Urinary bladder (tissue), 4 donors: ENCODE data around the gene LIME1. TPM values are rescaled to one million over a fixed set of nuclear protein-coding genes. Genes with fewer than 3 reads are reported as not detected.

ENCODE experiments used
- DNase-seq: peaks from one replicate; pipeline ENCODE4 v3.0.0-alpha.2; 2015; ENCODE audit errors: extremely low spot score
- H3K27ac ChIP-seq: one replicate; pipeline ENCODE4 v1.5.1; 2013; ENCODE audit warnings: low read depth, mild to moderate bottlenecking, moderate library complexity
- H3K36me3 ChIP-seq: one replicate; pipeline ENCODE4 v1.6.1; 2013; ENCODE audit warnings: mild to moderate bottlenecking, moderate library complexity; ENCODE audit not compliant: insufficient read depth
- H3K4me1 ChIP-seq: one replicate; pipeline ENCODE4 v1.6.1; 2013; ENCODE audit warnings: mild to moderate bottlenecking, moderate library complexity; ENCODE audit not compliant: insufficient read depth
- H3K4me3 ChIP-seq: one replicate; pipeline ENCODE4 v1.5.1; 2013; ENCODE audit warnings: low read depth, low read length
- whole genome bisulfite sequencing: extraction: QIAGEN DNeasy Blood & Tissue Kit; methylation state at CpG from one replicate; pipeline ENCODE4 v1.1.7; 2013; 5-methylcytosine and 5-hydroxymethylcytosine counted together
- polyA plus RNA-seq: library from polyadenylated mRNA; stranded (reverse); fragments of 200-250 nt; gene quantifications from one replicate; pipeline ENCODE4 v1.2.3, GENCODE V29; 2013
- total RNA-seq: library from RNA; depleted of rRNA; stranded (reverse); fragments of >200 nt; gene quantifications from one replicate; pipeline ENCODE4 v1.2.3, GENCODE V29; 2014
- donor health status: healthy with polysubstance abuse.
- donor health status: healthy.

The LIME1 gene
- total and polyA plus RNA-seq, 2 donors: 1.1 to 7.9 TPM

DNA sequence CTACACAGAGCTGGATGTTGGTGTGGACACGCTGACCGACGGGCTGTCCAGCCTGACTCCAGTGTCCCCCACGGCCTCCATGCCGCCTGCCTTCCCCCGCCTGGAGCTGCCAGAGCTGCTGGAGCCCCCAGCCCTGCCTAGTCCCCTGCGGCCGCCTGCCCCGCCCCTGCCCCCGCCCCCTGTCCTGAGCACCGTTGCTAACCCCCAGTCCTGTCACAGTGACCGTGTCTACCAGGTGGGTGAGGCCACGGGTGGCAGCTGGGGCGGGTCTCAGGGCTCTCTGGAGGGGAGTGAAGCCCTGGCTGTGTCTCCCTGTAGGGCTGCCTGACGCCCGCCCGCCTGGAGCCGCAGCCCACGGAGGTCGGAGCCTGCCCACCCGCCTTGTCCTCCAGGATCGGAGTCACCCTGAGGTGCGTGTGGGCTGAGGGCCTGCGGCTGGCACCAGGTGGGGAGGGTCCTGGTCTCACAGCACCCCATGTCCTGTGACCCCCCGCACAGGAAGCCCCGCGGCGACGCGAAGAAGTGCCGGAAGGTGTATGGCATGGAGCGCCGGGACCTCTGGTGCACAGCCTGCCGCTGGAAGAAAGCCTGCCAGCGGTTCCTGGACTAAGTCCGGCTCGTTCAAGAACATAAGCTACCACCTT lies 6.0 kb downstream of the LIME1 start:
- 83% methylated on average over 37 of the region's 37 CpGs for WGBS
- H3K27ac ChIP-seq: no peak overlapping the region

DNA sequence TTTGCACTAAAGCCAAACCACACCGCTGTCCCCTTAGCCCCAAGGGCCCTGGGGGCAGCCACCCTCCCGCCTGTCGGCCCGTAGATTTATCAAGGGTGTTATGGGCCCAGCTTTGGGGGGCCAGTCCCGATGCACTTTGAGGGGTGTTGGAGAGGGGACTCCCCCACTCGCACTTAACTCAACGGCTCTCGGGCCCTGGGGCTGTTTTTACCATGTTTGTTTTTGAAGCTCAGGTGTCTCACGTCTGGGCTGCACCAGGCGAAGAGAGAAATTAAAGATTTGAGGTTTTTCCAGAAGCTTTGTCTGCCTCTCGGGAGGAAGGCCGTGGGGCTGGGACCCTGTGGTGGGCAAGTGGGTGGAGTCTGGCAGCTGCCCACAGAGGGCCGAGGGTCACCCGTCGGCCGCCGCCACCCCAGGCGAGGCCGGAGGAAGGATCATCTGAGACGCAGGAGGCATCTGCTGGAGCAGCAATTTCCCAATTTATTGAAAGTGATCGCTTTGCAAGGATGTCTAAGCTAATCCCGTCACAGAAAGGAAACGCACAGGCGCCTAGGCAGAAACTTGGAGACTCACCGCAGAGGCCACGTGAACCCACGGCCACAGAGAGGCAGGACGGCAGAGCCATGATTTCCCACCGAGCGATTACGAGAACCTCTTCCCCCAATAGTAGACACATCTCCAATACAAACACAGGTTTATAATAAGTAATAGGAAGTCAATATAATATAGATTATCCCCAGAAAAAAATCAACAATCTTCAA lies 6.9 kb downstream of the LIME1 start:
- H3K4me1 ChIP-seq: no peaks in the 10 kb centered on the region
- H3K36me3 ChIP-seq: no peaks in the 10 kb centered on the region
- no peak overlapping the region for H3K4me3 ChIP-seq
- H3K27ac ChIP-seq: no peak overlapping the region
- no peak for DNase-seq
- 83% methylated on average over 31 of the region's 31 CpGs for WGBS

More for the DNA sequence above, 6.0 kb downstream of the LIME1 start:
- Histone ChIP-seq H3K4me3 (no peak overlapping the region), H3K4me1 (no peaks in the 10 kb centered on the region), H3K36me3 (no peaks in the 10 kb centered on the region)
- no peak for DNase-seq

DNA sequence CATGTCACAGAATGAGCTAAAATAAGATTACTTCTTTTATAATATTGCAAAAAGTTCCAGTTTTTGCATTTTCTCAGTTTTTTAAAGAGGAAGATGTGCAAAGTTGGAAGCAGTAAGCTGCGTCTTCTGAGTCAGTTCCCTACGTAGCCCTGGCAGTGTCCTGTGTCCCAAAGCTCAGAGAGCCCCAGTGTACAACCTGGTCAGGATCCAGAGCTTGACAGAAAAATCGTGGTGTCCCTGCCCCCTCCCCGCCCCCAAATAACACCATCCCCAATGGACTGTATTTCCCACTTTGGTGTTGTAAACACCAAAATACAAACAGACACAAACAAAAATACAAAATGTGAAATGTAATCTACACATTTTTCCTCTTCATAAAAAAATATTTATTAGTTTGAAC lies 7.7 kb downstream of the LIME1 start:
- Histone ChIP-seq H3K4me3 (no peak overlapping the region), H3K27ac (no peak overlapping the region), H3K36me3 (no peaks in the 10 kb centered on the region), H3K4me1 (no peaks in the 10 kb centered on the region)
- no peak for DNase-seq
- 68% methylated on average over 4 of the region's 4 CpGs for WGBS

DNA sequence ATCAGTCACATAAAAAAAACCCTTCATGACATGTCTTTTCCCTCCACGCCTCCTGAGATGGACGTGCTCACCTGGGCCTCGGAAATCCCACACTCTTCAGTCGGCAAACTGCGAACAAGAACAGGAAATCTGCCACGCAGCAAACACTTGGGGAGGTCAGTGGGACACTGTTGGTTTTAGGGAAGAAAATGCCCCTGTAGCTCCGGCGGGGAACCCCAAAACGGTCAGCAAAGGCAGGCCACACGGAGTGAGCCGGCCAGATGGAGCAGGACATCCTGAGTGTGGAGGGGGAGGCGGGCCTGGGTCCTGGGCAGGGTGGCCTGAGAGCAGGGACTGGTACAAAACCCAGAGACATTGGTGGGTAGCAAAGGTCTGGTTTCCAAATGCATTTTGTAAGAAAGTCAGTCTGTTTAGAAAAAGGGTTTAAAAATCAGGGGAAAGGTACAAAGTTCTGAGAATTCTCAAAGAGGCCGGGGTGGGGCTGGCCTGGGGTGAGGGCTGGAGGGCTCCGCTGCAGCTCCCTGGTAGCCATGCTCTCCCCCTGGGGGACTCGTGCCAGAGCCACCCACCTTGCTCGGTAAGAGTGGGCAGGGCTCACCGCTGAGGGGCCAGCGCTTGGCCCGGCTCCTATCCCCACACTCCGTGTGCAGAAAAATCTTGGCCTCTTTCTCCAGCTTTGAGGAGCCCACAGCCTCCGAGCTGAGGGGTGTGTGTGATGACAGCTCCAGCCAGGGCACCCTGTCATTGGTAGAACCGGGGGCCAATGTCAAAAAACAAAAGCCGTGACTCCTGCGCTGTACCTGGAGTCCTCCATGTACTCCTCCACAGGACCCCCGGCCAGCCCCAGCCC lies 8.3 kb downstream of the LIME1 start:
- no peak for DNase-seq
- H3K4me1 ChIP-seq: no peaks in the 10 kb centered on the region
- H3K27ac ChIP-seq: no peak overlapping the region
- whole genome bisulfite sequencing: 77% methylated on average over 25 of the region's 25 CpGs
- H3K4me3 ChIP-seq: no peak overlapping the region
- no peaks in the 10 kb centered on the region for H3K36me3 ChIP-seq

DNA sequence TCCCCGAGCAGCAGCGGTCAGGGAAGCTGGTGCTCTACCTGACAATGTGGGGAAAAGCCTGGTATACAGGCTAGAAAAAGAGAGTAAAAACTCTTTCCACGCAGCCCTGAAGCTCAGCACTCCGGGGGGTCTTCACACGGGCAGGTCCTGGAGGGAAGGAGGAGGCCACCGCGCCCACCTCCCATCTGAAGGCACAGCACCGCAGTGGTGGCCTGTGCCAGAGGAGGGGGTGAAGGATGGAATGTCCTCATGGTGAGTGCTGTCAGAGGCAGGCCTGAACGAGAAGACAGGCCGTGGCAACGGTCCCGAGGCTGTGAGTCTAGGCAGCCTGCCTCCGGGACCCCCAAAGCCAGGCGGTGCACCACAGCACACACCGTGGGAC lies 9.0 kb downstream of the LIME1 start:
- H3K4me1 ChIP-seq: no peaks in the 10 kb centered on the region
- no peak overlapping the region for H3K4me3 ChIP-seq
- 78% methylated on average over 15 of the region's 15 CpGs for WGBS
- DNase-seq: no peak
- no peaks in the 10 kb centered on the region for H3K36me3 ChIP-seq
- no peak overlapping the region for H3K27ac ChIP-seq

DNA sequence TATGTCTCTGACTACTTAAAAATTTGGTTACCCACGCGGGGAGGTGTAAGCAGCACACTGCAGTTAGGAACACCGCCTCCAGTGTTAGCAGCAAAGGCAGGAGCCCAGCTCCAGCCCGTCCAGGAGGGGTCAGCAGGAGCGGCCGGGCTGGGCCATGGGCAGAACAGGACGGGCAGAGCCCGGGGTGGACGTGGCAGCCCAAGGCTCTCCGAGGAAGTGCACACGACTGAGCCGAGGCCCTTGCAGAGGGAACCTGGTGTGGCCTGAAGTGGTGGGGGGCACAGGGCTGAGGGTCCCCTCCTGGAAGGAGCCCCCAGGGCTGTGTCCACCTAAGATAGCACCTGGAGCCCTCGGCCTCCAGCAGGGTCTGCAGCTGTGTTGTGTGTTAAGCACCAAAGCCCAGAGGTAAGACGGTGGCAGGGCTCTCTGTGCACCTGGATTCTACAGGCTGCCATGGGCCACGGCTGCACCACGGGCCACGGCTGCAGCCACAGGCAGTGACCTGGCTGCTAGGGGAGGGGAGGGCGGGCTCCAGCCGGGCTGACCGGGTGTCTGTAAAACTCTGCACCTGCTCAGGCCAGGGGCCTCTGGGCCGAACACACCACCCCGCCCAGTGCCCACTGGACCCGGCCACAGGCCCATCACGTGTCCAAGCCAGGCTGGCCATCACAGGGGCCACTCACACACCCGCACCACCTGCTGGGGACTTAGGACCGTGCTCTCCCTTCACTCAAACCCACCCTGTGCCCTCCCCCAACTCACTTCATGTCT lies 9.7 kb downstream of the LIME1 start:
- Histone ChIP-seq H3K27ac (no peak overlapping the region), H3K4me3 (no peak overlapping the region), H3K4me1 (no peaks in the 10 kb centered on the region), H3K36me3 (no peaks in the 10 kb centered on the region)
- no peak for DNase-seq
- WGBS: 89% methylated on average over 26 of the region's 26 CpGs

DNA sequence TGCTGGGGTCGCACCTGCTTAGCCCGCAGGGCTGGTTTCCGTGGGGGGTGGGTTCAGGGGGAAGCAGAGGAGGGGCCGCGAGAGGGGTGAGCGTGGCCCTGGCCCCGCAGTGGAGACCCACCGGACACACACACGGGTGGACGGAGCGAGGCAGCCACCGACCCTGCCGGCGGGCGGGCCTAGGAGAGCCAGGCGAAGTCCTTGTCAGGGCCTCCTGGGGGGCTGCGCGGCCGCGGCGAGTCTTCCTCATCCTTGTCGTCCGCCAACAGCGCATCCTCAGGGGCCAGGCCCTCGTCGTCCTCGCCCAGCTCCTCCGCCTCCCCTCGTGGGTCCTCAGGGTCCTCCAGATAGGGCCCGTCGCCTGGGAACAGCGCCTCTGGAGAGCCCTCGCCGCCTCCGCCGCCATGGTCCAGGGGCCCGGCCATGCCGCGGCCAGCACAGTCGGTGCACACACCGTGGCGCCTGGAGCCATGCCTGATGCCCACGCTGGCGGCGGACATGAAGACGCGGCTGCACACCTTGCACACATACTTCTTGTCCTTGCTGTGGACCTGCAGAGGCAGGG lies 10.4 kb downstream of the LIME1 start:
- Histone ChIP-seq H3K36me3 (no peaks in the 10 kb centered on the region), H3K27ac (no peak overlapping the region), H3K4me3 (no peak overlapping the region), H3K4me1 (no peaks in the 10 kb centered on the region)
- 93% methylated on average over 47 of the region's 47 CpGs for WGBS
- DNase-seq: no peak

DNA sequence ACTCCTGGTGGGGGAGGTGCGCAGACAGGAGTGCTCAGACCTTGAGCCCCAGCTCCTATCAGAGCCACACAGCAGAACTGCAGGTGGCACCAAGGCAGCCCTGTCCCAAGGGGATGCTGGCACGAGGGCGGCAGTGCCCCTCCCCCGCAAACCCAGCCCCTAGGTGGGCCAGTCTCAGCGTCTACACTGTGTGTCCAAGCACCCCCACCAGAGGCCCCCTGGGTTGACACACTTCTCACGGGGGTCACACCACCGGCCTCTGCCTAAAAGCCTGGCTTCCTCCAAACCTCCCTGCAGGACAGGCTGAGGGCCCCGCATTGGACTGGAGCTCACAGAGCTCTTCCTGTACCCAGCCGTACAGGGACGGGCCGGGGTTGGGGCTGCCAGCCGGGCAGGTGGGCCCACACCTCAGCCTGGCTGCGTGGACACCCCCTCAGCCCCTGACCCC lies 11.2 kb downstream of the LIME1 start:
- no peak for DNase-seq
- Histone ChIP-seq H3K27ac (no peak overlapping the region), H3K36me3 (no peaks in the 10 kb centered on the region), H3K4me1 (no peaks in the 10 kb centered on the region), H3K4me3 (no peak overlapping the region)
- whole genome bisulfite sequencing: 78% methylated on average over 13 of the region's 13 CpGs

DNA sequence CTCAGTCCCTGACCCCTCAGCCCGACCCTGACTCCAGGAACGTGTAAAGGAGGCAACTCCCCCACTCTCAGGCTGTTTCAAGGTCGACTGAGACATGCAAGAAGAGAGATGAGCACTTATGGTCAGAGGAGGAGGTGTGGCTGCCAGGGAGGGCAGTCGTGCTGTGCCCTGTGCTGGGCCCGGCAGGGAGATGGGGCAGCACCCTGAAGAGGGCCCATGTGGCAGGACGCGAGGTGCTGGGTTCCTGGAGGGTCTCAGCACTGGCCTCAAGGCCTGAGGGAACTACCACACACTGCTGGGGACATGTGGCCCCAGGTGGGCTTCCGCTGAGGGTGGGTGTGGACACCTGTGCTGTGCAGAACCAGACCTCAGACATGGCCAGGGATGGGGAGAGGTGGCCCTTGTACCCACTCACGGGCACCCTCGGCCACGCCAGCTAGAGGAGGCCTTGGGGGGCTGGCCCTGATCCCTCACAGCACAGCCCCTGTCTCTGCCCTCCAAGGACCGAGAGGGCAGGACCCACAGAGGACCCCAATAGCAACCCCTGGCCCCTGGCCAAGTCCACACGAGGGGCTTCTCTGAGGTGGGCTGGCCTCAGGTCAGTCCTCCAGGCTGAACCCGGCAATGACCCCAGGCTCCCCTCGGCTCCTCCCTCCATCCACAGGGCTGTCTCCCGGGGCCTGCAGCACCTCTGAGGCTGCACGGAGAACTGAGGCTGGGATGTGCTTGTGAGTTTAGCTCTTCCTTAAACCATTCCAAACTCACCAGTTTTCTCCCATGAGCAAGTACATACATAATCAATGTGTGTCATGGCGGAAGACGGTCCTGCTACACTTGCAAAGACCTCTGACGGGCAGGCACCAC lies 11.8 kb downstream of the LIME1 start:
- Histone ChIP-seq H3K36me3 (no peaks in the 10 kb centered on the region), H3K4me3 (no peak overlapping the region), H3K4me1 (no peaks in the 10 kb centered on the region), H3K27ac (no peak overlapping the region)
- 83% methylated on average over 20 of the region's 20 CpGs for WGBS
- no peak for DNase-seq

DNA sequence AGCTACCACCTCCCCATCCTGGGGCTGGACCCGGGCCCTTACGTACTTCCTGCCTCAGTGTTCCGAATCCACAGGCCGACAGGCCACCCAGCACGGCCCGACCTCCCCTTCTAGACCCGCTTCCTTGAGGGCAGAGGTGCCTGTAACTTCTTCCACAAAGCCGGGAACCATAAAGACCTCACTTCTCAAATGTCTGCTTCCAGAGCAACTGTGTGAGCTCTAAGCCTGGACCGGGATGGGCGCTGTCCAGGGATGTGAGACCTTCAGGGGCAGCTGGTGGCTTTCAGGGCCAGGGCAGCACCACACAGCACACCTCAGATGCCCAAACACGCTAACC lies 12.4 kb downstream of the LIME1 start:
- H3K4me1 ChIP-seq: no peaks in the 10 kb centered on the region
- DNase-seq: no peak
- H3K4me3 ChIP-seq: no peak overlapping the region
- H3K36me3 ChIP-seq: no peaks in the 10 kb centered on the region
- WGBS: 92% methylated on average over 11 of the region's 11 CpGs
- no peak overlapping the region for H3K27ac ChIP-seq

DNA sequence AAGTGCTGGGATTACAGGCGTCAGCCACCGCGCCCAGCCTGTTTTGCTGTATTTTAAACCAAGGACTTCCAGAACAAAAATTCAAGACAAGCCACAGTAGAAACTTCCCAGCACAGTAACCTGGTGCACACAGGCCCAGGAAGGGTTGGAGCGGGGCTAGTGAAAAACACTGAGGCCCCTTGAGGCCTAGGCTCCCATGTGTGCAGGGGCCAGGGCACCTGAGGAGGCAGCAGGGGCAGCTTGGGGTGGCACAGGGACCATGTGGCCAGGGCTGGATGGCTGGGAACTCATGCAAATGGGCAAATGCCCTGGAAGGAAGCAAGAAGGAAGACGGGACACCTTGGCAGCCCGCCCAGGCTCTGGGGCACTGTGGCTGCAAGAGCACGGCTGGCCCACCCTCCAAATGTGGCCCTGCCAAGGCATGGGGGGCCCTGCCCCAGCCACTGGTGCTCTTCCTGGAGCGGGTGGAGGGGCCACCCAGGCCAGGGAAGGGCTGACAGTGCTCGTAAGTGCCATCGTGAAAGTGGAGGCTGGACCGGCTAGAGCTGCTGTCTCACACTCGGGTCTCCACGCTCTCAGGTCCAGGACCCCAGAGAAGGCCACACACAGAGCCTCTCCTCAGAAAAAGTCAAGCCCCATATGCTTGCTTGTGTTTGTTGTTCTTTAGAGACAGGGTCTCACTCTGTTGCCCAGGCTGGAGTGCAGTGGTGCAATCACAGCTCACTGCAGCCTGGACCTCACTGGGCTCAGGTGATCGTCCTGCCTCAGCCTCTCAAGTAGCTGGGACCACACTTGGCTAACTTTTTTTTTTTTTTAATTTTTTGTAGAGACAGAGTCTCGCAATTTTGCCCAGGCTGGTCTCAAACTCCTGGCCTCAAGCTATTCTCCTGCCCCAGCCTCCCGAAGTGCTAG lies 13.4 kb downstream of the LIME1 start:
- Histone ChIP-seq H3K4me1 (no peaks in the 10 kb centered on the region), H3K27ac (no peak overlapping the region), H3K4me3 (no peak overlapping the region), H3K36me3 (no peaks in the 10 kb centered on the region)
- WGBS: 91% methylated on average over 16 of the region's 16 CpGs
- DNase-seq: no peak
